Measurements from ENCODE around the gene UPF2.
"Not testable (repeated sequence)": the region's sequence is repeated elsewhere in the genome, so short reads cannot be mapped to it uniquely, and the experiment has no call there.

The UPF2 gene

DNA sequence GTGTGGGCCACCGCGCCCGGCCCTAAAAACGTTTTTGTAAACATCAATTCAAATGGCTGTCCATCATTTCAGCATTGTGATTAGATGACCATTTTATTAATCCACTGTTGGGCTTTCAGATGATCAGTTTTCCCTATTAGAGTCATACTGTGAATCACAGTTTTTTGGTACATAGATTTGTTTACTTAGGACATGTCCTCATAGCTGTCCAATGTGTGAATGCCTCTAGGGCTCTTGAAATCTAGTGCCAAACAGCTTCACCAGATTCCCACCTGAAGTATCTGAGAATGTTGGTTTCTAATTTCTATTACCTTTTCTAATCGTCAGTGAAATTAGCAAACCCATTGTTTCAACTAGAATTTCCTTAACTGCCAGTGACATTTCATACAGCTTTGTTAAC lies 66.8 kb downstream of the UPF2 start:
- no peak overlapping the region for H3K27ac Mint-ChIP-seq
- no peak overlapping the region for H3K4me3 Mint-ChIP-seq
- intact Hi-C loops (cut with micrococcal nuclease) = no loop called here
- H3K27me3 Mint-ChIP-seq = no peaks in the 10 kb centered on the region
- no peaks in the 10 kb centered on the region for H3K9me3 Mint-ChIP-seq
- H3K36me3 Mint-ChIP-seq (ENCODE audit: low read depth) = peaks cover 73% of the 10 kb centered on the region
- no peaks in the 10 kb centered on the region for H3K4me1 Mint-ChIP-seq (ENCODE audit: low read depth)

- H3K27me3 Mint-ChIP-seq, H3K4me3 Mint-ChIP-seq: not testable (repeated sequence)
Observed at GRCh38 chr10:11972523-11972922, 70.1 kb downstream of the UPF2 start.

GRCh38 chr10:11962176-11962575 lies 80.4 kb downstream of the UPF2 start:
- intact Hi-C loops (cut with micrococcal nuclease) = no loop called here
- Mint-ChIP-seq H3K27me3 (no peaks in the 10 kb centered on the region), H3K4me1 (ENCODE audit: low read depth) (no peaks in the 10 kb centered on the region)

More at GRCh38 chr10:11972523-11972922, 70.1 kb downstream of the UPF2 start:
- H3K27ac Mint-ChIP-seq; H3K9me3 Mint-ChIP-seq; intact Hi-C loops (cut with micrococcal nuclease); H3K4me1 Mint-ChIP-seq (ENCODE audit: low read depth): not testable (repeated sequence)
- H3K36me3 Mint-ChIP-seq (ENCODE audit: low read depth) = peaks cover 55% of the 10 kb centered on the region

DNA sequence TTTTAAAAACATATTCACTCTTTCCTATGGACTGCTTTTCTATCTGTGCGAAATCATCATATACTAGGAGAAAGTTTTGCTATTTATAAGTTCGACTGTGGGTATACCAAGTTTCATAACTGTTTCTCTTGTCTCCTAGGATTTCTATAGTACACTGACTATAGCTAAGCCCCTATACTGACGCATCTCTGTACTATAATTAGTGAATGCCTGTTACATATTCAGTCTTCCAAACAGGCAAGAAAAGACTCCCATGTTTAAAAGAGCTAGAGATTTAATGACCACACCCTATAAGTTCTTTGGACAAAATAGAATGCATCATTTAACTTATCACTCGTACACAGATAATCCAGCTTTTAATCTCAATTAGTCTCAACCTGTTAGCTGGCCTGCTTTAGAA lies 80.8 kb downstream of the UPF2 start:
- intact Hi-C loops (cut with micrococcal nuclease) = no loop called here
- Mint-ChIP-seq H3K27me3 (no peaks in the 10 kb centered on the region), H3K27ac (no peak overlapping the region), H3K4me3 (no peak overlapping the region), H3K9me3 (no peaks in the 10 kb centered on the region), H3K4me1 (ENCODE audit: low read depth) (no peaks in the 10 kb centered on the region), H3K36me3 (ENCODE audit: low read depth) (peaks cover 95% of the 10 kb centered on the region)

More at GRCh38 chr10:11962176-11962575, 80.4 kb downstream of the UPF2 start:
- no peak overlapping the region for H3K4me3 Mint-ChIP-seq
- H3K9me3 Mint-ChIP-seq = no peaks in the 10 kb centered on the region
- peaks cover 95% of the 10 kb centered on the region for H3K36me3 Mint-ChIP-seq (ENCODE audit: low read depth)
- no peak overlapping the region for H3K27ac Mint-ChIP-seq

DNA sequence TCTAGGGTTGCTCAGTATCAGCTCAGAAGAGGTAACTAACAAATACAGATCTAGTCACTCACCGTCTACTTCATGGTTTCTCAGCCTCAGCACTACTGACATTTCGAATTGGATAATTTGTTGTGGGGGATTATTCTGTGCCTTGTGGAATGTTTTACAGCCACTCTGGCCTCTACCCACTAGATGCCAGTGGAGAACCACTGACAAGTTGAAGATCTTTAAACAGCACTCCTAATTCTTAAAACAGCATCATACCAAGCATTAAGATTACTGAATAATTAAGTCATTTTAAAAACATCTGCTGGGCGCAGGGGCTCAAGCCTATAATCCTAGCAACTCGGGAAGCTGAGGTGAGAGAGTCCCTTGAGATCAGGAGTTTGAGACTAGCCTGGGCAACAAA lies 82.6 kb downstream of the UPF2 start:
- H3K4me1 Mint-ChIP-seq (ENCODE audit: low read depth) = no peaks in the 10 kb centered on the region
- H3K9me3 Mint-ChIP-seq = no peaks in the 10 kb centered on the region
- H3K27me3 Mint-ChIP-seq = no peaks in the 10 kb centered on the region
- no peak overlapping the region for H3K4me3 Mint-ChIP-seq
- H3K27ac Mint-ChIP-seq = no peak overlapping the region
- intact Hi-C loops (cut with micrococcal nuclease) = no loop called here
- peaks cover 98% of the 10 kb centered on the region for H3K36me3 Mint-ChIP-seq (ENCODE audit: low read depth)

GRCh38 chr10:11958956-11959355 lies 83.7 kb downstream of the UPF2 start:
- no peaks in the 10 kb centered on the region for H3K9me3 Mint-ChIP-seq
- H3K4me3 Mint-ChIP-seq = no peak overlapping the region
- no peak overlapping the region for H3K27ac Mint-ChIP-seq
- no peaks in the 10 kb centered on the region for H3K27me3 Mint-ChIP-seq
- no peaks in the 10 kb centered on the region for H3K4me1 Mint-ChIP-seq (ENCODE audit: low read depth)
- H3K36me3 Mint-ChIP-seq (ENCODE audit: low read depth) = peaks cover 89% of the 10 kb centered on the region
- intact Hi-C loops (cut with micrococcal nuclease) = no loop called here

- intact Hi-C loops (cut with micrococcal nuclease) = no loop called here
- H3K36me3 Mint-ChIP-seq (ENCODE audit: low read depth) = peaks cover 78% of the 10 kb centered on the region
Observed at GRCh38 chr10:11951695-11952094, 90.9 kb downstream of the UPF2 start.

GRCh38 chr10:11950325-11951018 lies 92.1 kb downstream of the UPF2 start:
- Mint-ChIP-seq H3K36me3 (ENCODE audit: low read depth) (peaks cover 70% of the 10 kb centered on the region), H3K27me3 (no peaks in the 10 kb centered on the region), H3K4me3 (no peak overlapping the region), H3K27ac (no peak overlapping the region), H3K4me1 (ENCODE audit: low read depth) (peaks cover 6% of the 10 kb centered on the region), H3K9me3 (no peaks in the 10 kb centered on the region)
- intact Hi-C loops (cut with micrococcal nuclease) = no loop called here

More at GRCh38 chr10:11951695-11952094, 90.9 kb downstream of the UPF2 start:
- Mint-ChIP-seq H3K27ac (no peak overlapping the region), H3K27me3 (no peaks in the 10 kb centered on the region), H3K9me3 (no peaks in the 10 kb centered on the region), H3K4me1 (ENCODE audit: low read depth) (peaks cover 6% of the 10 kb centered on the region), H3K4me3 (no peak overlapping the region)

DNA sequence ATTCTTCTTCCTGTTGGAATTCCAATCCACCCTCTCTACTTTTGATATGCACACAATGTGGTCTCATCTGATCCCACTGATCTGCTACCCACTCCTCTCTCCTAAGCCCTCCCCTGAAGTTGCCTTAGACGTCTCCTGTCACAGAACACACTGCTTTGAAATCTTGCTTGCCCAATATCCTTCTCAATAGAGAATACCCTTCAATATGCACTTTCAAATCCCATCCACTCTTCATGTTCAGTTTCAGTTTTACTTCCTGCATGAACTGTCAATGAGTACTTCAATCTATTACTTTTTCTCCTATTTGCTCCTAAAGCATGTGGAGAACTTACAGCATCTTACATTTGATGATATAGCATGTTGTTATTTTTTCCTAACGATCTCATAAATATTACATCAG lies 93.5 kb downstream of the UPF2 start:
- H3K27ac Mint-ChIP-seq = peak overlapping the region; percentile 12
- no peak overlapping the region for H3K4me3 Mint-ChIP-seq
- H3K27me3 Mint-ChIP-seq = no peaks in the 10 kb centered on the region
- no peaks in the 10 kb centered on the region for H3K9me3 Mint-ChIP-seq
- intact Hi-C loops (cut with micrococcal nuclease) = no loop called here
- peaks cover 65% of the 10 kb centered on the region for H3K36me3 Mint-ChIP-seq (ENCODE audit: low read depth)
- peaks cover 6% of the 10 kb centered on the region for H3K4me1 Mint-ChIP-seq (ENCODE audit: low read depth)

DNA sequence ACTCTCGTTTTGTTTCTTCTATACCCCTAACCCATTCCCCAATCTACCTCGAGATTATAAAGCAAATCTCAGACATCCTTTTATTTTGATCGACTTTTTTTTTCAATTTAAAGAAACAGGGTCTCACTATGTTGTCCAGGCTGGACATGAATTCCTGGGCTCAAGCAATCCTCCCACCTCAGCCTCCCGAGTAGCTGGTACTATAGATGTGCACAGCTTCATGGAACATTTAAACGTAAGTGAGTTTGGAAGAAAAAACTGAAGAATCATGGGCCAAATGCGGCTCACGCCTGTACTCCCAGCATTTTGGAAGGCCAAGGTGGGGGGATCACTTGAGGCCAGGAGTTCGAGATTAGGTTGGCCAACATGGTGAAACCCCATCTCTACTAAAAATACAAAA lies 96.0 kb downstream of the UPF2 start:
- Mint-ChIP-seq H3K9me3 (no peaks in the 10 kb centered on the region), H3K4me3 (no peak overlapping the region), H3K27ac (no peak overlapping the region), H3K36me3 (ENCODE audit: low read depth) (peaks cover 46% of the 10 kb centered on the region), H3K27me3 (no peaks in the 10 kb centered on the region), H3K4me1 (ENCODE audit: low read depth) (peaks cover 6% of the 10 kb centered on the region)
- intact Hi-C loops (cut with micrococcal nuclease) = no loop called here

DNA sequence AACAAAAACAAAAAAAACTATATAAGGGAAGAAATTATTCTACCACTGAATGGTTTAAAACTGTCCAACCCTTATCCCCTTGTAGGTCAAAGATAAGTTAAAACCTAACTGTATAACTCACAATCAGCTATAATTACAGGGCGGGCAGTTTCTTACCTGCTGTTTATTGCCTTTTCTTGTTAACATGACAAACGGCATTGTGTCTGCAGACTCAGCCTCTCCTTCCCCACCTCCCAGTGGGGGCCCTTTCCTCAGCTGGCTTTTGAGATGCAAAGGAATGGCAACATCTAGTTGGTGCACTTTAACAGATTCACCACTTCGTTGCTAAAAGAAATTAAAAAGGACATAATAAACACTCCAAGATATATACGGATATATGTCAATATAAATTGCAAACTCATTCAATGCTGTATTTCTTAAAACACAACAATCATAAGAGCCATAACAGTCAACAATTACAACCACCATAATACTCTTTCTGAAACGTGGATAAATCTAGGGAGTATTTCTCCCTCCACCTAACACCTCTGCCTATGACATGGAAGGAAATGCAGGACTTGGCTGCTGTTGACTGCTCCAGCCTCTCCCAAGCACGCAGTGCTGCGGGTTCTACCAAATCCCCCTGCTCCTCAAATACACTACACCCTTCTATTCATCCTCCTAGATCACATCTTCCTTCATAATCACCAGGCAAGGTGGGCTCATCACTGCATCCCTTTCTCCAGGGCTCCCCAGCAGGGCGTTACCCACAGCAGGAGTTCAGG lies 106.0 kb downstream of the UPF2 start:
- H3K9me3 Mint-ChIP-seq = no peaks in the 10 kb centered on the region
- peaks cover 52% of the 10 kb centered on the region for H3K36me3 Mint-ChIP-seq (ENCODE audit: low read depth)
- intact Hi-C loops (cut with micrococcal nuclease) = no loop called here
- no peaks in the 10 kb centered on the region for H3K4me1 Mint-ChIP-seq (ENCODE audit: low read depth)
- no peak overlapping the region for H3K4me3 Mint-ChIP-seq
- H3K27ac Mint-ChIP-seq = no peak overlapping the region
- H3K27me3 Mint-ChIP-seq = no peaks in the 10 kb centered on the region

DNA sequence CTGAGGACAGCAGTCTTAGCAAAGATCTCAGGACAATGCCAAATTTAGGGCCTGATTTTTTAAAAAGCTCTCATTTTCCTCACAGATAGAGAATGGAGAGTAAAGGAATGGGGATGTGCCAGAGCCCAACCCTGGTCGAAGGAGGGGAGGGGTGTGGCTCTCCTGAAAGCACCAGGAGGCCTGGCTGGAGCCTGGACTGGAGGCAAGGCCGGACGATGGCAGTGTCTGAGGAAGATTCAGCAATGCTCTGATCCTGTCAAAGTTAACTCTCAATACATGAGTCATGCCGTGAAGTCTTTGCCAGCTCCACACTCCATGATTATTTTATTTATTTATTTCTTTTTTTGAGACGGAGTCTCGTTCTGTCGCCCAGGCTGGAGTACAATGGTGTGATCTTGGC lies 108.3 kb downstream of the UPF2 start:
- Mint-ChIP-seq H3K4me1 (ENCODE audit: low read depth) (no peaks in the 10 kb centered on the region), H3K27ac (no peak overlapping the region), H3K9me3 (no peaks in the 10 kb centered on the region), H3K36me3 (ENCODE audit: low read depth) (peaks cover 75% of the 10 kb centered on the region), H3K4me3 (no peak overlapping the region), H3K27me3 (no peaks in the 10 kb centered on the region)
- intact Hi-C loops (cut with micrococcal nuclease) = no loop called here

DNA sequence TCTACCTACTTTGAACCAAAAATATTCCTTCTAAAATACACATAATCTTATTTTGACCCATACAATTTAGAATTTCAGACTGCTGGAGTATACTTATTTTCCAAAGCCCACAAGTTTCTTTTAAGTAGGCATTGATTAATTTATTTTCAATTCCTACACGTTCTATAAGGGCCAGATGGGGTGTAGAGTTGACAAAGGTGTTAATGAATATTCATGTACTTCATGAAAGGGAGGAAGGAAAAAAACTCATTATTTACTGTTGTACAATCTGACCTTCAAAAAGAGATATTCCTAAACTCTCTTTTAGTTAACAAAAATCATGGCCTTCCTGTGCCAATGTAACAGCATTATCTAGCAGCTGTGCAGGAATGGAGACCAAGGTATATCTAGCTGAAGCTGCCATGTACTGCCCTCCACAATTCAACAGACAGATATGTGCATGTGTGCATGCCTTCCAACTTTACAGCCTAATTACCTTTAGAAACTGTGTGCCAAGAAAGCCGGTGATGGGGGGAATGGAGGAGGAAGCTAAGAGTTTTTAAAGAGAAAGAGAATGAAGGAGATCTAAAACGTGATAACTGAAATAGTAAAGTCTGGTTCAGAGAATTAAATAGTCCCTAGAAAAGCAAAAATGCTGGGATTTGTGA lies 108.9 kb downstream of the UPF2 start:
- intact Hi-C loops (cut with micrococcal nuclease) = no loop called here
- Mint-ChIP-seq H3K27me3 (no peaks in the 10 kb centered on the region), H3K9me3 (no peaks in the 10 kb centered on the region), H3K4me3 (no peak overlapping the region), H3K4me1 (ENCODE audit: low read depth) (no peaks in the 10 kb centered on the region), H3K27ac (no peak overlapping the region), H3K36me3 (ENCODE audit: low read depth) (peaks cover 81% of the 10 kb centered on the region)

DNA sequence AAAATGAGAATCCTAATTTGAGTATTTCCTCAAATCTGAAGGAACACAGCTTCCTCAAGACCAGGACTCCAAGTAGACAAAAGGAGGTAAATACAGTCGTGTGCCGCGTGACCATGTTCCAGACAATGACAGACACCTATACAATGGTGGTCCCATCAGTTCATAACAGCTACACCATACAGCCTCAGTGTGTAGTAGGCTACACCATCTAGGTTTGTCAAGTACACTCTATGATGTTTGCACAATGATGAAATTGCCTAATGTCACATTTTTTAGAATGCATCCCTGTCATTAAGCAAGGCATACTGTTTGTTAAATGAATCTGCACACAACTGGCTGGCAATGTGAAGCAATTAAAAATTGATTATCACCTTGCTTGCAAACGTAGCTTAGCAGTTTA lies 111.6 kb downstream of the UPF2 start:
- no peaks in the 10 kb centered on the region for H3K27me3 Mint-ChIP-seq
- no peaks in the 10 kb centered on the region for H3K9me3 Mint-ChIP-seq
- H3K4me3 Mint-ChIP-seq = no peak overlapping the region
- H3K27ac Mint-ChIP-seq = no peak overlapping the region
- peaks cover 90% of the 10 kb centered on the region for H3K36me3 Mint-ChIP-seq (ENCODE audit: low read depth)
- H3K4me1 Mint-ChIP-seq (ENCODE audit: low read depth) = no peaks in the 10 kb centered on the region
- intact Hi-C loops (cut with micrococcal nuclease) = no loop called here
